GM18858 (cell line): ENCODE results near the gene MUC5AC.

Experiments
- ATAC-seq: cut with Tn5 transposase; IDR thresholded peaks from one replicate; pipeline ENCODE4 v1.9.1; 2021; ENCODE audit not compliant: unreplicated experiment

MUC5AC gene

DNA sequence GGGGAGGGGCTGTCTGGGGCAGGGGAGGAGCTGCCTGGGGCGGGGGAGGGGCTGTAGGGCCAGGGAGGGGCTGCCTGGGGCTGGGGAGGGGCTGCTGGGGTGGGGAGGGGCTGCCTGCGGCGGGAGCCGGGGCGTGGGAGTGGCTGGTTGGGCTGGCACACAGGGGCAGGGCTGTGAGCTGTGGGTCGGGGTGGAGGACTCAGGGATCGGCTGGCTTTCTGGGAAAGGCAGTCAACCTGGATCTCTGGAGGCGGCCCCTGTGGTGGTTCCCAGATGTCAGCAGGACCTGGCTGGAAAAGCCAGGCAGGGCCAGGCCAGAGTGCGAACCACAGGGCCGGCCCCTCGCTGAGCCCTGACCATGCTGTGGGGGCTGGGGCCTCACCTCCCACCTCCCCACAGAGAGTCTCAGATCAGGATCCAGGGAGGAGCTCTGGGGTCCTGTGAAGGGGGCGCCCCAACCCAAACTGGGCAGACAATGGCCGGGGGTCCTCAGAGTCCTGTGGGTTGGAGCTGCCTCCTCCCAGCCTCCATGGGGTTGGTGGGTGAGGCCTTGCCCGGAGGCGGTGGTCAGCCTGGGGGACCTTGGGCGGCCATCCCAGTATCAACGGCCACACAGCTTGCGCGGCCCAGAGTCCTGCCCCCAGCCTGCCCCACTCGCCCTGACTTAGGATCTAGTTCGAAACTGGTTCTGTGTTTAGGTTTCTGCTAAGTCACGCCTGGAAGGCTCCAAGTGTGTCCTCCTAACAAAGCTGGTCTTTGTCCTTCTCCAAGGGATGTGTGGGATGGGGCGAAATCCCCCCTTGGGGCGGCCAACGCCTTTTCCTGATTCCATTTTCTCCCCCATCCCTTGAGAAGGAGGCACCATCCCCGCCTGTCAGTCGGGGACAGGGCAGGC is 67.0 kb downstream of the MUC5AC start:
- no peak for ATAC-seq

DNA sequence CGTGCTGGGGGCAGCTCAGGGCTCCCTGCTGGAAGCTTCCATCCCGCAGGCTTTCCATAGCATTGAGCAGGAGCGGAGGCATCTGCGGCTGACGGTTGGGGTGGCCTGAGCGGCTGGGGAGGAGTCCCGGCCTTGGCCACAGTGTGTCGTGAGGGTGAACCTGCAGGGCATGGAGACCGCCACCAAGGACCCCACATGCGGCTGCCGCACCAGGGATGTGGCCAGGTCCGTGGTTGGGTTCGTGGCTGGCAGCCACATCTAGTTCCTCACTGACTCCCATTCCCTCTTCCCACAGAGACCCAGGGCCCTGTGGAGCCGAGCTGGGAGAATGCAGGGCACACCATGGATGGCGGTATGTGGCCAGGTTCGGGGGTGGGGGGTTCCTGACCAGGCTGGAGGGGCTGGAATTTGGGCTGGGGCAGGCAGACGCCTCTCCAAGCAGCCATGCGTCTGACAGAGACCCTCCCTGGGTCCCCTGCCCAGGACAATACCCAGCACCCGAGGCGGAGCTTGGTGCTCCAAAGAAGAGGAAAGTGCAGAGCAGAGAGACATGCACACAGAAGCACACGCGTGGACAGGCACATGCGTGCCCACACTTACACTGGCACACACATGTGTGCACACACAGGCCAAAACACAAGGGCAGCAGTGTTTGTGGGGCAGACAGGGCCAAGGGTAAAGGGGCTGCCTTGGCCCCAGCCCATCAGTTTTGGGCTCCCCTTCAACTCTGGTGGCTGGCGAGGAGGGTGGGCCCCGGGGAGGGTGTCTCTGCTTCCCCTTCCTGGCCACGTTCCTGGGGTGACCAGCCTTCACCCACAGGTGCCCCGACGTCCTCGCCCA is 67.9 kb downstream of the MUC5AC start:
- ATAC-seq: no peak

DNA sequence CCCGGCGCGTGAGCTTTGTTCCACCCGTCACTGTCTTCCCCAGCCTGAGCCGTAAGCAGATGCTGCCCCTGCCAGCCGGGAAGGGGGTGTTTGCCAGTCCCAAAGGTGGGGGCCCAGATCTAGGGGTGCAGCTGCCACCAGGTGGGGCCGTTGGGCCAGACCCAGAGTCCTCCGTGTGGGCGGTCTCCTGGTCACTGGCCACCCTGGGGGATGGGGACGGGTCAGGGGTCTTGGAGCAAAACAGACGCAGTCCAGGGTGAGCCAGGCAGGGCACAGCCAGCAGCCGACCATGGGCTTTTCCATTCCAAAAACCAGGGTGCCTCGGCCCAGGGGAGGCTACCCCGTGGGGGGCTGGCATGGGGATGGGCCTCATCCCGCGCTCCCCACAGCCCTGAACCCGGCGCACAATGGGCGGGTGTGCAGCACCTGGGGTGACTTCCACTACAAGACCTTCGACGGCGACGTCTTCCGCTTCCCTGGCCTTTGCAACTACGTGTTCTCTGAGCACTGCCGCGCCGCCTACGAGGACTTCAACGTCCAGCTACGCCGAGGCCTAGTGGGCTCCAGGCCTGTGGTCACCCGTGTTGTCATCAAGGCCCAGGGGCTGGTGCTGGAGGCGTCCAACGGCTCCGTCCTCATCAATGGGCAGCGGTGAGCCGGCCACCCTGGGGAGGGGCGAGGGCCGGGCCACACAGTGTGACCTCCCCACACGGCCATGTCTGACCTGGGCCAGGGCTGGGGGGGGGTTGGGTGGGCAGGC is 68.7 kb downstream of the MUC5AC start:
- ATAC-seq: no peak

DNA sequence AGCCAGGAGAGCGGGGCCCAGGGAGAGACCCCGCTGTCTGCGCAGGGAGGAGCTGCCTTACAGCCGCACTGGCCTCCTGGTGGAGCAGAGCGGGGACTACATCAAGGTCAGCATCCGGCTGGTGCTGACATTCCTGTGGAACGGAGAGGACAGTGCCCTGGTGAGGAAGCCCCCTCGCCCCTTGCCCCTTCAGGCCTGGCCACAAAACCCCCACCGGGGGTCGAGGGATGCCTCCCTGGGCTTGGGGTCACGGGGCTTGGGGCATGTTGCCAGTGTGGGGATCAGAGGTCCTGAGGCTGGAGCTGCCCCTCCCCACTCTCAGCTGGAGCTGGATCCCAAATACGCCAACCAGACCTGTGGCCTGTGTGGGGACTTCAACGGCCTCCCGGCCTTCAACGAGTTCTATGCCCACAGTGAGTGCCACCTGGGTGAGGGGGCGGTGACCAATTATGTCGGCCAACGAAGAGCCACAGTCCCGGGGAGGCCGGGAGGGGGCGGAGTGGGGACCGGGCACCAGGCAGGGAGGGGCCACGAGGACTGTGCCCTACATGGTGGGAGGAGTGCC is 69.3 kb downstream of the MUC5AC start:
- no peak for ATAC-seq

DNA sequence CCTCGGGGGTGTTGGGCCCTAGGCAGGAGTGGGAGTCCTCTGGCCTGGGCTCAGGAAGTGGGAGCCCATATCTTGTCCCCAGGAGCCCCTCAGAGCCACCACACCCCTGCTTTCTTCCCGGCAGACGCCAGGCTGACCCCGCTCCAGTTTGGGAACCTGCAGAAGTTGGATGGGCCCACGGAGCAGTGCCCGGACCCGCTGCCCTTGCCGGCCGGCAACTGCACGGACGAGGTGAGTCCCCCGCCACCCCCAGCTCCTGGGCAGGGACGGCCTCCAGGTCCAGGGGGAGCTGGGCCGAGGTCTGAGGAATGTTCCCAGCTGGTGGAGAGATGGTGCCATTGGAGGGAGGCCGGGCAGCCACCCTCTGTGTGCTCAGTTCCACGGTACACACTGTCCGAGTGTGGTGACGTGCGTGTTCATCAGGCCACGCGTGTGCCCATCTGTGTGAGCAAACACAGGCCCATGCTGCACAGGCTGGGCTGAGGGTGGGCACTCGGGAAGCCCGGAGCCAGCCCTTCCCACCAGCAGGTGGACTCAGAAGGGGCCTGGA is 69.9 kb downstream of the MUC5AC start:
- ATAC-seq: no peak

DNA sequence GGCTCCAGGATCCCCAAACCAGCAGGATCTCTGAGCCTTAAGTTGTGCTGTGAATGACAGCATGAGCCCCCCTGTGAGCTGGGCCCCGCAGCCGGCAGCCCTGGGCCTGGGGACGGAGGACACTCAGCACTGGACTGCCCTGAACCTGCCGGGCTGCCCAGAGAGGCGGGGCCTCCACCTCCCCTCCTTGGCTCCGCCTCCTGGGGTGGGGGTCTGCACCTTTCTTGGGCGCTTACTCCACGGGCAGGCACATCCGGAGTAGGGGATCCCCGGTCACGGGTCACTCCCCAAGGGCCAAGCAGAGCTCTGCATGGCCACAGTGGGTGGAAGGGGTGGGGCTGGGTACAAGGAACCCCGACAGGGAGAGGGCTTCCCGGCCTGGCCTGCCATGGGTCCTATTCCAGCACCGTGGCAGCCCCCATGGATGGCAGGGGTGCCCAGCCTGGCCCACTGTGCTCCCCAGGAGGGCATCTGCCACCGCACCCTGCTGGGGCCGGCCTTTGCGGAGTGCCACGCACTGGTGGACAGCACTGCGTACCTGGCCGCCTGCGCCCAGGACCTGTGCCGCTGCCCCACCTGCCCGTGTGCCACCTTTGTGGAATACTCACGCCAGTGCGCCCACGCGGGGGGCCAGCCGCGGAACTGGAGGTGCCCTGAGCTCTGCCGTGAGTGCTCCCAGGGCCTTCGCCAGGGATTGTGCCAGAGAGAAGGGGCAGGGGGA is 70.5 kb downstream of the MUC5AC start:
- ATAC-seq: no peak

DNA sequence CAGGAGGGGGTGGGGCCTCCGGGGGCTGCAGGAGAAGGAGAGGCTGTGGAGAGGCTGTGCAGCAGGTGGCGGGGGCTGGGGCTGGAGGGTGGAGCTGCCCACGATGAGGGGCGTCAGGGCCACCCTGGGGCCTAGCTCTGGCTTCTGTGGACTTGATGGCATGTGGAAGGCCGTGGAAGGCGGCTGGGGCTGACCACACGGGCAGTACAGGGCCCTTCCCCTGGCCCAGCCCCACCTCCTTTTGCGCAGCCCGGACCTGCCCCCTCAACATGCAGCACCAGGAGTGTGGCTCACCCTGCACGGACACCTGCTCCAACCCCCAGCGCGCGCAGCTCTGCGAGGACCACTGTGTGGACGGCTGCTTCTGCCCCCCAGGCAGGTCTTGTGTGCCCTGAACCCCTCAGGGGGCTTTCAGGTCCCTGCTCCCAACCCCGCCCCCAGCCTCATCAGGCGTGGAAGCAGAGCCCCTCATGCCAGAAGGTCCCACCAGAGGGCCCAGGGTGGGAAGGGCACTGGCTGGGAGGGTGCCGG is 71.2 kb downstream of the MUC5AC start:
- ATAC-seq: no peak

DNA sequence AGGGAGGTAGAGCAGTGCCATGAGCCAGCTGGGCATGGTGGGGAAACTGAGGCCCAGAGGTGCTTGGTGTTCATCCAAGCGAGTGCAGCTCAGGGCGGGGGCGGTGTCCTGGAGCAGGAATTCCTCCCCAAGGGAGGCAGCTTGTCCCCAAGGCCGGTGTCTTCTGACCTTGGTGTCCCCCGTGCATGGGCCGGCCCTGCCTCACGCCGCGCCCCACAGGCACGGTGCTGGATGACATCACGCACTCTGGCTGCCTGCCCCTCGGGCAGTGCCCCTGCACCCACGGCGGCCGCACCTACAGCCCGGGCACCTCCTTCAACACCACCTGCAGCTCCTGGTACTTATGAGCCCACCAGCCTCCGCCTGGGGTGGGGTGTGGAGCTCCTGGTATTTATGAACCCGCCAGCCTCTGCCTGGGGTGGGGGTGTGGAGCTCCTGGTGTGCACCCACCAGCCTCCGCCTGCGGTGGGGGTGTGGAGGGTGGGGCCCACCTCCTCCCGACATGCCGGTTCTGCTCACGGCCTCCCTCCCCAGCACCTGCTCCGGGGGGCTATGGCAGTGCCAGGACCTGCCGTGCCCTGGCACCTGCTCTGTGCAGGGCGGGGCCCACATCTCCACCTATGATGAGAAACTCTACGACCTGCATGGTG is 71.8 kb downstream of the MUC5AC start:
- ATAC-seq: no peak

DNA sequence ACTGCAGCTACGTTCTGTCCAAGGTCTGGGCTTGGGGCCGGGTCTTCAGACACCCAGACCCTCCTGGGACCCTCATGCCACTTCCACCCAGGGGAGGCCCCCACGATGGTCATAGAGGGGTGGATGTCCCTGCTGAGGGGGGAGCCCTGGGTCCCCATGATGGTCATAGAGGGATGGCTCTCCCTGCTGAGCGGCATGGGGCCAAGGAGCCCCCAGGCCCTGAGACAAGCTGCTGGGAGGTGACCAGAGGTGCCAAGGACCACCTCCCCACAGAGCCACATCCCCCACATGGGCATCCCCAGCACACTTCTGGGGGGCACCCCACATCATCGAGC is 72.3 kb downstream of the MUC5AC start:
- no peak for ATAC-seq

DNA sequence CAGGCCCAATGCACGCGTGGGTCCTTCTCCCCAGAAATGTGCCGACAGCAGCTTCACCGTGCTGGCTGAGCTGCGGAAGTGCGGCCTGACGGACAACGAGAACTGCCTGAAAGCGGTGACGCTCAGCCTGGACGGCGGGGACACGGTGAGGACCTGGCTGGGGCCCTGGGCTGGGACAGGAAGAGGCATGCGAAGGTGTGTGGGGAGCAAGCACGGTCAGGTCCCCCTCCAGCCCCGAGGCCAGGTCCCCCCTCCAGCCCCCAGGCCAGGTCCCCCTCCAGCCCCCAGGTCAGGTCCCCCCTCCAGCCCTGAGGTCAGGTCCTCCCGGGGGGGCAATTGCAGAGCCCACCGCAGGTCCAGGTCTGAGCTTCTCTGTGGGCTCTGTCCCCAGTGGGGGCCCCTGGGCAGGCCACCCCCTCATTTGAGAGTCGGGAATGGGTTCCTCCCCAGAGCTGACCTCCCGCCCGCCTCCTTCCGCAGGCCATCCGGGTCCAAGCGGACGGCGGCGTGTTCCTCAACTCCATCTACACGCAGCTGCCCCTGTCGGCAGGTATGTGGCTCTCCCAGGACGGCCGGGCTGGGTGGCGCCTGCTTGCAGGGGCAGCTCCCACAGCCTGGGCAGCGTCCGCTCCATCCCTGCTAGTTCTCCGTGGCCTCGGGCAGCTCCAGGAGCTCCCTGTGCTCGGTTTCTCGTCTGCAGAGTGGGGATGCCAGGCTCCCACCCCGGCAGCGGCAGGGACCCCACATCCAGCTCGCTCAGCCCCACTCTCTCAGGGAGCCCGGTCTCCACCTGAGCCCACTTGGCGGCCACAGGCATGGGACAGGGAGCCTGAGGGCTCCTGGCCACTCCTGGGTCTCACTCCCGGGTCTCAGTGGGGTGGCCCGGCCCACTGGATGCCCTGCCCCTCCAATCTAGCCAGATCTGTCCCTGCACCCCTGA is 73.0 kb downstream of the MUC5AC start:
- no peak for ATAC-seq

DNA sequence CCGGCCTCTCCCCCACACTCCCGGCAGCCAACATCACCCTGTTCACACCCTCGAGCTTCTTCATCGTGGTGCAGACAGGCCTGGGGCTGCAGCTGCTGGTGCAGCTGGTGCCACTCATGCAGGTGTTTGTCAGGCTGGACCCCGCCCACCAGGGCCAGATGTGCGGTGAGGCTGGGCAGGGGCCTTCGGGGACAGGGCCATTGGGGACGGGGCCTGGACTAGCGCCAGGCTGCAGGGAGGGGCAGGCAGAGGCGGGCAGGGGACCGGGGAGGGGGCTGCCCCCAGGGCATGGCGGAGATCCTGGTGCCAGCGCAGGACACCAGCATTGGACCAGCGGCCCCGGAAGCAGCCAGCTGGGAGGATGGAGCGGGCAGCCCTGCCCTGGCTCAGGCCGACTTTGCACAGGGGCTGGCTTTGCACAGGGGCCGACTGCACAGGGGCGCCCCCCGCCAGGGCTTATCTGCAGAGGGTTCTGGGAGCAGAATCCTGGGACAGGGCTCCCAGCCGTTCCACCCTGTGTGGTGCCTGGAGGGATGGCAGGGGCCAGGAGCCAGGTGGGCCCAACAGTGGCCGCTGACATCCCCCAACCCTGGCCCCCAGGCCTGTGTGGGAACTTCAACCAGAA is 73.8 kb downstream of the MUC5AC start:
- no peak for ATAC-seq

DNA sequence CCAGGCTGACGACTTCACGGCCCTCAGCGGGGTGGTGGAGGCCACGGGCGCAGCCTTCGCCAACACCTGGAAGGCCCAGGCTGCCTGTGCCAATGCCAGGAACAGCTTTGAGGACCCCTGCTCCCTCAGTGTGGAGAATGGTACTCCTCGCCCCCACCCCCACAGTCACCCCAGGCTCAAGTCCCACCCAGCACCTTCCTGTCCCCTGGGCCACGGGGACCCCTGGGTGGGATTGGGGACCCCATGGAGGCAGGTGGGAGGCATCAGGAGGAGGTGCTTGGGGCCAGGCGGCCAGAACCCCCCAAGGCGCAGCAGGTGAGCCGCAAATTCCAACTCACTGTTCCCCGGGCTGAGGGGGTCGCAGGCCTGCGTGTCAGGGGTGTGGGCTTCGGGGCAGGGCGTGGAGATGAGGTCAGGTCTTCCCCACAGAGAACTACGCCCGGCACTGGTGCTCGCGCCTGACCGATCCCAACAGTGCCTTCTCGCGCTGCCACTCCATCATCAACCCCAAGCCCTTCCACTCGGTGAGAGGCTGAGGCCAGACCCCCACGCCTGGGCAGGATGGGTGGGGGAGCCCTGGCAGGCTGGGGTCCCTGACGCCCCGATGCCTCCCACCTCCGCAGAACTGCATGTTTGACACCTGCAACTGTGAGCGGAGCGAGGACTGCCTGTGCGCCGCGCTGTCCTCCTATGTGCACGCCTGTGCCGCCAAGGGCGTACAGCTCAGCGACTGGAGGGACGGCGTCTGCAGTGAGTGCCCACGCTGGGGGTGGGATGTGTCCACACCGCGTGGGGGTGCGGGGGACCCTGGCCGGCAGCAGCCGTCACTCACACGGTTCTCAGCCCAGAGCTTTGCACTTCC is 74.5 kb downstream of the MUC5AC start:
- no peak for ATAC-seq

DNA sequence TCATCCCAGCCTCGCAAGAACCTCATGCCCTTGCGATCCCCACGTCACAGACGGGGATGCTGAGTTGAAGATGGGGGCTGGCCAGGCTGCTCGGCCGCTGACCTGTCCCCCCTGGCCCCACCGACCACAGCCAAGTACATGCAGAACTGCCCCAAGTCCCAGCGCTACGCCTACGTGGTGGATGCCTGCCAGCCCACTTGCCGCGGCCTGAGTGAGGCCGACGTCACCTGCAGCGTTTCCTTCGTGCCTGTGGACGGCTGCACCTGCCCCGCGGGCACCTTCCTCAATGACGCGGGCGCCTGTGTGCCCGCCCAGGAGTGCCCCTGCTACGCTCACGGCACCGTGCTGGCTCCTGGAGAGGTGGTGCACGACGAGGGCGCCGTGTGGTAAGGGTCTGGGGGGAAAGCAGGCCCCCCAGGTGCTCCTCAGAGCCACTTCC is 75.1 kb downstream of the MUC5AC start:
- no peak for ATAC-seq

DNA sequence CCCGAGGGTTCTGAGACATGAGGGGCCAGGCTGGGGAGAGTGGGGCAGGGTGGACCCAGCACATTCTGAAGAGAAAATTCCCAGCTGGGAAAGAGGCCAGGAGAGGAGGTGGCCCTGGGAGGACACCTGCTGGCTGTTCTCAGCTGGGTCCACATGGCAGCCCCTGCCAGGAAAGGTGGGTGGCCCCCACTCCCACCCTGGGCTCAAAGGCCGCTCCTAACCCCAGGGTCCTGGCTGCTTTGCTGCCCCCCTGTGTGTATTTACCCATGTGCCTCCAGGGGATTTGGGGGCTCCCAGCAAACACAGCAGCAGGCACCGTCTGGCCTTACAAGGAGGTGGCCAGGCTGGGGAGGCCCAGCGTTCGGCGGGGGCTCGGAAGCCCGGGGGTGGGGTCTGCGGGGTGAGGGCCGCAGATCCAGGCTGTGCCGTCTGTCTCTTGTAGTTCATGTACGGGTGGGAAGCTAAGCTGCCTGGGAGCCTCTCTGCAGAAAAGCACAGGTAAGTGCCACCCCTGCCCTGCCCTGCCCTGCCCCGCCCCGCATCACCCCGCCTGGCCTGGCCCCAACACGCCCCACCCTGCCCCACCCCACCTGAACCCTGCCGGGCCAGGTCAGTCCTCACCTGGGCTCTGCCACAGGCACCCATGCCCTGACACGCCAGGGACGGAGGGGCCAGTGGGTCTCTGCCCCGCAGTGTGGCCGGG is 75.7 kb downstream of the MUC5AC start:
- no peak for ATAC-seq

DNA sequence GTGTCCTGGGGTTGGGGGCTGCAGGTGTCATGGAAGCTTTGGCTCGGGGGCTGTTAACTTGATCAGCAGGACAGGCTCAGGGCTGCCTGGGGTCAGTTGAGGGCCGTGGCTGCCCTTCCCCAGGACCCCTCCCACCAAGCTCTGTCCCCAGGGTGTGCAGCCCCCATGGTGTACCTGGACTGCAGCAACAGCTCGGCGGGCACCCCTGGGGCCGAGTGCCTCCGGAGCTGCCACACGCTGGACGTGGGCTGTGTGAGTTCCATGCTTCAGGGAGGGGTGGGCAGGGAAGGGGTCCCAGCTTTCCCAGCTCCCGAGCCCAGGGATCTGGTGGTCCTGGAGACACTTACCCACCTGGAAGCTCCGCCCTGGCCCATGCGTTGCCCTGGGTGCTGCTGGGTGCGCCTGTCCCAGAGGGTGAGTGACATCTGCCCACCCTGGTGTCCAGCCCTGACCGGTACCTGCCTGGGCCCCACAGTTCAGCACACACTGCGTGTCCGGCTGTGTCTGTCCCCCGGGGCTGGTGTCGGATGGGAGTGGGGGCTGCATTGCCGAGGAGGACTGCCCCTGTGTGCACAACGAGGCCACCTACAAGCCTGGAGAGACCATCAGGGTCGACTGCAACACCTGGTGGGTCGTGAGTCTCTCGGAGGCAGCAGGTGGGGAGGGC is 76.4 kb downstream of the MUC5AC start:
- no peak for ATAC-seq
